ENCODE measurements around the gene PIPOX.

Gene PIPOX, protein sequence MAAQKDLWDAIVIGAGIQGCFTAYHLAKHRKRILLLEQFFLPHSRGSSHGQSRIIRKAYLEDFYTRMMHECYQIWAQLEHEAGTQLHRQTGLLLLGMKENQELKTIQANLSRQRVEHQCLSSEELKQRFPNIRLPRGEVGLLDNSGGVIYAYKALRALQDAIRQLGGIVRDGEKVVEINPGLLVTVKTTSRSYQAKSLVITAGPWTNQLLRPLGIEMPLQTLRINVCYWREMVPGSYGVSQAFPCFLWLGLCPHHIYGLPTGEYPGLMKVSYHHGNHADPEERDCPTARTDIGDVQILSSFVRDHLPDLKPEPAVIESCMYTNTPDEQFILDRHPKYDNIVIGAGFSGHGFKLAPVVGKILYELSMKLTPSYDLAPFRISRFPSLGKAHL

GRCh38 chr17:29042679-29043538, at the start of gene PIPOX:
Gene PIPOX, plus strand, starts transcription at chr17:29043141. Its CDS starts 85 bp downstream, at chr17:29043226.
- no peak for DNase-seq (ENCODE audit: low read depth, low spot score)

GRCh38 chr17:28993645-28994426, 49.1 kb upstream of the PIPOX start:
- no peak for DNase-seq (ENCODE audit: low read depth, low spot score)

- no peak for DNase-seq (ENCODE audit: low read depth, low spot score)
Measured at GRCh38 chr17:28996554-28997096, 46.3 kb upstream of the PIPOX start.

DNA sequence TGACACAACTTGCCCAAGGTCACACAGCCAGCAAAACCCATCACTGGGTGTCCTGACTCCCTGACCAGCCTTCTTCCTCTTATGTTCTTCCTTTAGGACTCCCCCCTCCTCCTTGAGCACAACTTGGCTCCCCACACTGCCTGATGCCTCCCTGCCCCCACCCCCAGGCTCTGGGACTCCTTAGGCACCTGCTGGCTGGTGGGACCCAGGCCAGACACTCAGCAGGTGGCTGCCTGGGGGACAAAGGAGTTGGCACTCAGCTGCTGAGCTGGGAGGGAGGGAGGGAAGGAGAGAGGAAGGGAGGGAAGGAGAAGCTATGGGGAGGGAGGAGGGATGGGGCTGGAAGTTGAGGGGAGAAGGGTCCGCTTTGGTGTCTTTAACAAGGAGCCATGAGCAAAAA, 45.1 kb upstream of the PIPOX start:
- no peak for DNase-seq (ENCODE audit: low read depth, low spot score)

GRCh38 chr17:28999206-28999605, 43.7 kb upstream of the PIPOX start:
- no peak for DNase-seq (ENCODE audit: low read depth, low spot score)

DNA sequence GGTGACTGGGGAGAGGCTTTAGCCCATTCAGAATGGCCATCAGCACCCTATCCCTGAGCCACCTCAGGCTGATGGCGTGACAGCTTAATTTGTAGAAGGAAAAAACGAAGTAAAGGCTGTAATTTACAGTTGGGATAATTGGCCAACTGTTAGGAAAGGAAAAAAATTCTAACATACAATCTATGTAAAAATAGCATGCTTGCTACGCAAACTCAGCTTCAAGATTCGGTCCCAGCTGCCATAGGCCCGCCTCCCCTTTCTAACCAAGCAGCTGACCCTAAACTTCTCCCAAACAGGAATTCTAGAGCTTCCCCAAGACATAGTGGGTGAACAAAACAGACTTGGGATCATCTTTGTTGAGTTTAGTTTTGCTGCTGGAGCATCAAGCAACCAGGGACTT, 42.0 kb upstream of the PIPOX start:
- no peak for DNase-seq (ENCODE audit: low read depth, low spot score)

- DNase-seq (ENCODE audit: low read depth, low spot score), result no peak
Measured at GRCh38 chr17:29002811-29003210, 40.1 kb upstream of the PIPOX start.

DNA sequence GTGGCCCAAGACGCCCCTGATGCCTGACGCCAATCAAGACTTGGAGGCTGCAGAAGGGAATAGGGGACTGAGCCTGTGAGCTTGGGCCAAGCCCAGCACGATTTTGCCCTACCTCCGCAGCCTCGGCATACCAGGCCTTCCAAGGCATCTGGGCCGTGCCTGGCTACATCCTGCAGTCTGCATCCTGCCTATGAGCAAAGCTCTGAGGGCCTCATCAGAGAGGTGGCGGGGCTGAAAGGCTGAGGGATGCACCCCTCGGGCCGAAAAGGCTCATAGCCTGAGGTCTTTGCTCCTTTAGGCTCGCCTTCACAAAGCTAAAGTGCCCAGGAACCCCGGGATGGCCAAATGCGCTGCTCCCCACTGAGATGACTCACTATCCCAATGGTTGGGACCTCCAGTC, 39.7 kb upstream of the PIPOX start:
- no peak for DNase-seq (ENCODE audit: low read depth, low spot score)

- no peak for DNase-seq (ENCODE audit: low read depth, low spot score)
Measured at GRCh38 chr17:29004081-29004692, 38.8 kb upstream of the PIPOX start.

DNA sequence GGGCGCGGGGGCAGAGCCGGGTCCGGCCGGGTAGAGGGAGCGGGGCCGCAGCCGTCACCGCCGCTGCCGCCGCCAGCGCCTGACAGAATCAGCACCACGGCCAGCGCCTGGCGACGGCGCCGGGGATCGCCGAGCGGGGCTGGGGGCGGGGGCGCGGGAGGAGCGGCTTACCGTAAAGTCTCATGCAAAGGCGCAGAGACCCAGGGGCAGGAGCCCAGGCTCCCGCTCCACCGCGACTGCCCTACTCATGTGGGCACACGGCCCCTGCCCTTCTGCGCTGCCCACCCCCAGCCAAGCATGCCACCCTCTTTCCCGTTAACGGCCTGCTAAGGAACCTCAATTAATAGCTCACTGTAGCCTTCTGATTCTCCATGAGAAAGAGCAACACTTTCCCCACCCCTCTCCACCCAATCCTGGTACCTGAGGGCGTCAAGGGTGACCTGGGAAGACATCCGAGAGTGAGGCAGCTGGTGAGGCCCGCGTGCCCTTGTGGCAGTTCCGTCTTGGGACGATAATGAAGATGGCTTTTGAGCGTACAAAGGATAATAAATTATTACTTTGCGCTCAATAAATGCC, 36.9 kb upstream of the PIPOX start, which contains the start of gene SEZ6:
TSS of gene SEZ6 (minus strand) at position 98 of the 576 bp plus-strand sequence. CDS start 164 bp downstream, outside the sequence.
- DNase-seq (ENCODE audit: low read depth, low spot score), result peak; percentile 27

GRCh38 chr17:29007456-29007855, 35.5 kb upstream of the PIPOX start:
- no peak for DNase-seq (ENCODE audit: low read depth, low spot score)

DNA sequence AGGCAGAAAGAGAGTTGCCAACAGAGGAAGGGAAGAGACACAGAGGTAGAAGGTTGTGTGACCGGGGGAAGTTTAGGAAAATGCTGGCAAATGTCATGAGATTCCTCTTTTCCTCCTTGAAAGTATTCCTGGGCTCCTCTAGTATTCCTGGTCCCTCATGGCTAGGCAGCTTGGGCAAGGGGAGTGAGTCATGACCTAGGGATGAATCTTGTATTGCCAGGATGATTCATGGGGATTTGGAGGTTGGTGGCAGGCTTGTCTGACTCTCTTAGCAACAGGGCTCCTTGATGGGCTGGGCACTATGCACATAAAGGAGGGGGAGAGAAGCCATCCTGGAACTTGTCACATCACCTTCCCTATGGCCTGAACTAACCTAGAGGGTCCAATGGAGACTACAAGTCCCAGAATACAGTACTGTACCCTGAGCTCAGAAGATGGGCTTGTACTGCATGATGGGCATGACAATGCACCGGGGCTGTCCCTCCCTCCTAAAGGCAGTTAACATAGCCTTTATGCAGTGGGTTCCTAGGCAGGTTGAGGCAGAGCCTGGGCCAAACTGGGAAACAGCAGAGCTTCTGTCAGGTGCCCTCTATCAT, 35.0 kb upstream of the PIPOX start:
- no peak for DNase-seq (ENCODE audit: low read depth, low spot score)

GRCh38 chr17:29008591-29008990, 34.4 kb upstream of the PIPOX start:
- no peak for DNase-seq (ENCODE audit: low read depth, low spot score)

GRCh38 chr17:29010129-29010528, 32.8 kb upstream of the PIPOX start:
- no peak for DNase-seq (ENCODE audit: low read depth, low spot score)

- DNase-seq (ENCODE audit: low read depth, low spot score), result no peak
Measured at GRCh38 chr17:29010586-29010985, 32.4 kb upstream of the PIPOX start.

- DNase-seq (ENCODE audit: low read depth, low spot score), result no peak
Measured at GRCh38 chr17:29012535-29012934, 30.4 kb upstream of the PIPOX start.

DNA sequence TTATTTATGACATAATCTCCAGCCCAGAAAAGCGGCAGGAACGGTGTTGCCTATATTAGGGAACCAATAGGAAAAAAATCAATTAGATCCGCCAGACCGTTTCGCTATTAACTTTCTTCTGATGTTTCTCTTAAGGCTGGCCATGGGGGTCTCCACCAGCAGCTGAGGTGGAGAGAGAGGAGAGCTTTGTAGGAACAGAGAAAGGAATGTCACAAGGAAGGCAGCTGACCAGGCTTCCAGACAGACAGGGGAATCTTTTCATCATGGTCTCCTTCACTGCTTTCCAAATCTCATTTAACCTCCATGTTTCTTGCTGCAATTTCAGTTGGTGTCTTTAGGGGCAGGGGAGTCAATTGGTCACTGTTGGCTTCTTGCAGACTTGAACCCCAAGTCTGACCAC, 28.2 kb upstream of the PIPOX start:
- DNase-seq (ENCODE audit: low read depth, low spot score), result no peak

GRCh38 chr17:29016345-29017210, 26.4 kb upstream of the PIPOX start:
- no peak for DNase-seq (ENCODE audit: low read depth, low spot score)

GRCh38 chr17:29018788-29019474, 24.0 kb upstream of the PIPOX start:
- no peak for DNase-seq (ENCODE audit: low read depth, low spot score)
